B cell (primary cell): Measurements from ENCODE around the gene TCFL5. TPM values are rescaled to one million over a fixed set of nuclear protein-coding genes. Genes with fewer than 3 reads are reported as not detected.

ENCODE experiments used
- ATAC-seq: fragments of 200-7000 bp; cut with Tn5 transposase; one replicate; pipeline ENCODE4 v1.10.0; 2021; ENCODE audit warnings: low read depth, mild to moderate bottlenecking, moderate number of reproducible peaks, moderate library complexity
- CTCF ChIA-PET: fragments of 350-600 bp; sonication (Branson Sonifier 250); formaldehyde crosslinking; loops from one replicate; lab custom pipeline; 2021; ENCODE audit warnings: antibody characterized with exemption, inconsistent platforms; lab: Charles Lee
- POLR2A ChIA-PET: fragments of 350-600 bp; sonication (Branson Sonifier 250); formaldehyde crosslinking; loops from one replicate; lab custom pipeline; 2021; ENCODE audit warnings: antibody characterized with exemption; lab: Charles Lee
- DNase-seq: peaks from one replicate; pipeline ENCODE4 v3.0.0; 2013
- H2AFZ ChIP-seq: 2 replicates; pipeline ENCODE4 v1.6.1; 2012; ENCODE audit warnings: mild to moderate bottlenecking, low read depth, low read length; ENCODE audit not compliant: insufficient read depth, poor library complexity, severe bottlenecking
- H3K27ac ChIP-seq, 2 donors: 1 replicate in 1 of 2; 2 replicates in 1 of 2; pipeline ENCODE4 v1.5.1; 2012 to 2013; ENCODE audit warnings: low read length in 2 of 2, mild to moderate bottlenecking in 2 of 2, moderate library complexity in 1 of 2
- H3K27me3 ChIP-seq, 4 experiments: fragments of 200-600 bp in 1 of 4; sonication (generic) in 1 of 4; replicated peaks in 1 of 4; 1 replicate in 2 of 4; 2 replicates in 2 of 4; pipeline versions ENCODE4 v1.6.1 to v1.7.0; 2013 to 2016; ENCODE audit warnings: low read length in 3 of 4, mild to moderate bottlenecking in 2 of 4, mixed read lengths in 1 of 4, moderate library complexity in 1 of 4; ENCODE audit not compliant: insufficient read depth in 4 of 4, control insufficient read depth in 3 of 4; ENCODE audit errors: control extremely low read depth in 1 of 4
- H3K36me3 ChIP-seq, 2 experiments: replicated peaks in 1 of 2; 1 replicate in 1 of 2; 2 replicates in 1 of 2; pipeline versions ENCODE4 v1.6.1 to v1.7.1; 2013; ENCODE audit warnings: low read length in 1 of 2; ENCODE audit not compliant: insufficient read depth in 2 of 2, control insufficient read depth in 1 of 2; ENCODE audit errors: control extremely low read depth in 1 of 2, extremely low read depth in 1 of 2
- H3K4me1 ChIP-seq, 2 donors: fragments of 200-600 bp in 1 of 2; sonication (generic) in 1 of 2; 1 replicate in 1 of 2; 2 replicates in 1 of 2; pipeline versions ENCODE4 v1.5.1 to v1.6.1; 2013 to 2017; ENCODE audit warnings: low read length in 2 of 2; ENCODE audit not compliant: control insufficient read depth in 2 of 2, insufficient read depth in 2 of 2
- H3K4me2 ChIP-seq: replicated peaks from 2 replicates; pipeline ENCODE3; 2012; ENCODE audit warnings: mild to moderate bottlenecking, low read depth, low read length; ENCODE audit not compliant: poor library complexity, severe bottlenecking
- H3K4me3 ChIP-seq, 5 experiments: fragments of 200-600 bp in 1 of 5; sonication (generic) in 1 of 5; 1 replicate in 3 of 5; 2 replicates in 2 of 5; pipeline versions ENCODE4 v1.5.1 to v1.7.0; 2011 to 2016; ENCODE audit warnings: low read length in 4 of 5, mild to moderate bottlenecking in 4 of 5, low read depth in 2 of 5, control low read depth in 1 of 5, moderate library complexity in 1 of 5; ENCODE audit not compliant: insufficient read depth in 1 of 5; ENCODE audit errors: control extremely low read depth in 1 of 5, extremely low read depth in 1 of 5
- H3K79me2 ChIP-seq: fragments of 200-600 bp; sonication (generic); one replicate; pipeline ENCODE4 v1.6.0; 2016; ENCODE audit warnings: low read length; ENCODE audit not compliant: control insufficient read depth, insufficient read depth
- H3K9ac ChIP-seq: fragments of 200-600 bp; sonication (generic); 2 replicates; pipeline ENCODE4 v1.6.1; 2017; ENCODE audit warnings: mild to moderate bottlenecking, low read length, moderate library complexity
- H3K9me3 ChIP-seq, 3 donors: one replicate each; pipeline versions ENCODE4 v1.6.1 to v1.7.1; 2013; ENCODE audit warnings: low read length in 2 of 3; ENCODE audit not compliant: control insufficient read depth in 2 of 3, insufficient read depth in 1 of 3; ENCODE audit errors: control extremely low read depth in 1 of 3
- H4K20me1 ChIP-seq: 2 replicates; pipeline ENCODE4 v1.6.0; 2012; ENCODE audit warnings: mild to moderate bottlenecking, low read length; ENCODE audit not compliant: insufficient read depth, control insufficient read depth, poor library complexity, severe bottlenecking
- H3K27ac Mint-ChIP-seq: one replicate; pipeline ENCODE4 v1.8.0; 2021; ENCODE audit warnings: mixed read lengths
- H3K27me3 Mint-ChIP-seq: one replicate; pipeline ENCODE4 v1.8.0; 2021; ENCODE audit warnings: mixed read lengths
- H3K4me1 Mint-ChIP-seq: one replicate; pipeline ENCODE4 v1.8.0; 2021; ENCODE audit warnings: mixed read lengths
- H3K4me3 Mint-ChIP-seq: one replicate; pipeline ENCODE4 v1.8.0; 2021; ENCODE audit warnings: mixed read lengths
- H3K9me3 Mint-ChIP-seq: one replicate; pipeline ENCODE4 v1.8.0; 2022; ENCODE audit warnings: mixed read lengths; ENCODE audit not compliant: insufficient read depth
- CTCF ChIP-seq: fragments of 200-600 bp; IDR thresholded peaks from one replicate; pipeline ENCODE4 v1.8.0; 2022; ENCODE audit warnings: antibody characterized with exemption, mild to moderate bottlenecking
- EZH2 ChIP-seq: IDR thresholded peaks from 2 replicates; pipeline ENCODE4 v1.6.1; 2012; ENCODE audit warnings: borderline replicate concordance, low read depth, mild to moderate bottlenecking, moderate library complexity, low read length; ENCODE audit not compliant: insufficient read depth, poor library complexity, severe bottlenecking
- WGBS: methylation state at CpG from one replicate; pipeline ENCODE4 v1.1.5; 2013; ENCODE audit warnings: missing lambda C conversion rate; ENCODE audit not compliant: insufficient coverage; 5-methylcytosine and 5-hydroxymethylcytosine counted together
- intact Hi-C: fragments of 100-400 bp; cut with micrococcal nuclease; formaldehyde crosslinking; loops from one replicate; pipeline ENCODE4 v1.10.0; 2022
- polyA plus RNA-seq: library from polyadenylated mRNA; depleted of rRNA; stranded (reverse); fragments of >200 nt; gene quantifications from 2 replicates; pipeline ENCODE4 v1.2.3, GENCODE V29; 2012
- total RNA-seq, 2 donors: library from RNA; stranded (reverse); fragments of 120-200 nt in 1 of 2; gene quantifications; 1 replicate in 1 of 2; 2 replicates in 1 of 2; pipeline versions ENCODE4 v1.2.3 to v1.2.4, GENCODE V29; 2013 to 2022

The TCFL5 gene
- total and polyA plus RNA-seq, 2 donors (not counting 1 experiment from before 2014, with no cell fraction given) = 2.0 to 16.2 TPM

- H3K9ac ChIP-seq = no peak overlapping the region
- 29% methylated on average over 24 of the region's 25 CpGs for WGBS
These were observed 42.8 kb downstream of the TCFL5 start for GRCh38 chr20:62818592-62819493.

More at GRCh38 chr20:62818592-62819493, 42.8 kb downstream of the TCFL5 start:
- H3K79me2 ChIP-seq = no peaks in the 10 kb centered on the region
- ChIA-PET POLR2A (no interaction called here), CTCF (interaction anchor here (1.9 kb wide), 1 partner anchor 10 kb away, joined by 4 read pairs; no protein-coding TSS in a partner anchor)
- H3K9me3 ChIP-seq = peaks cover 0 to 24% (median 0%) of the 10 kb centered on the region in 3 donors
- H3K27ac ChIP-seq = no peak overlapping the region
- Mint-ChIP-seq H3K27ac (no peak overlapping the region), H3K4me1 (peaks cover 18% of the 10 kb centered on the region), H3K27me3 (peaks cover 17% of the 10 kb centered on the region), H3K9me3 (no peaks in the 10 kb centered on the region), H3K4me3 (no peak overlapping the region)
- no peak overlapping the region for H3K4me2 ChIP-seq
- no peak overlapping the region for H3K4me3 ChIP-seq
- TF ChIP-seq CTCF (no peak), EZH2 (no peak)
- no peaks in the 10 kb centered on the region for H3K36me3 ChIP-seq
- H3K4me1 ChIP-seq = peaks cover 12 to 15% of the 10 kb centered on the region in 2 donors
- peaks cover 21% of the 10 kb centered on the region for H4K20me1 ChIP-seq
- intact Hi-C loops = no loop called here
- peaks cover 0 to 51% (median 30%) of the 10 kb centered on the region in 4 experiments for H3K27me3 ChIP-seq
- H2AFZ ChIP-seq = no peak overlapping the region
- ATAC-seq = no peak
- no peak for DNase-seq
